HG03571 (cell line): ENCODE results near the gene OSGIN1.
A peak's percentile ranks its signal among the peaks of the same experiment; 100 is the strongest.

Source experiments
- ATAC-seq: cut with Tn5 transposase; IDR thresholded peaks from one replicate; pipeline ENCODE4 v1.9.1; 2021; ENCODE audit not compliant: unreplicated experiment

The OSGIN1 gene, protein sequence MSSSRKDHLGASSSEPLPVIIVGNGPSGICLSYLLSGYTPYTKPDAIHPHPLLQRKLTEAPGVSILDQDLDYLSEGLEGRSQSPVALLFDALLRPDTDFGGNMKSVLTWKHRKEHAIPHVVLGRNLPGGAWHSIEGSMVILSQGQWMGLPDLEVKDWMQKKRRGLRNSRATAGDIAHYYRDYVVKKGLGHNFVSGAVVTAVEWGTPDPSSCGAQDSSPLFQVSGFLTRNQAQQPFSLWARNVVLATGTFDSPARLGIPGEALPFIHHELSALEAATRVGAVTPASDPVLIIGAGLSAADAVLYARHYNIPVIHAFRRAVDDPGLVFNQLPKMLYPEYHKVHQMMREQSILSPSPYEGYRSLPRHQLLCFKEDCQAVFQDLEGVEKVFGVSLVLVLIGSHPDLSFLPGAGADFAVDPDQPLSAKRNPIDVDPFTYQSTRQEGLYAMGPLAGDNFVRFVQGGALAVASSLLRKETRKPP

DNA sequence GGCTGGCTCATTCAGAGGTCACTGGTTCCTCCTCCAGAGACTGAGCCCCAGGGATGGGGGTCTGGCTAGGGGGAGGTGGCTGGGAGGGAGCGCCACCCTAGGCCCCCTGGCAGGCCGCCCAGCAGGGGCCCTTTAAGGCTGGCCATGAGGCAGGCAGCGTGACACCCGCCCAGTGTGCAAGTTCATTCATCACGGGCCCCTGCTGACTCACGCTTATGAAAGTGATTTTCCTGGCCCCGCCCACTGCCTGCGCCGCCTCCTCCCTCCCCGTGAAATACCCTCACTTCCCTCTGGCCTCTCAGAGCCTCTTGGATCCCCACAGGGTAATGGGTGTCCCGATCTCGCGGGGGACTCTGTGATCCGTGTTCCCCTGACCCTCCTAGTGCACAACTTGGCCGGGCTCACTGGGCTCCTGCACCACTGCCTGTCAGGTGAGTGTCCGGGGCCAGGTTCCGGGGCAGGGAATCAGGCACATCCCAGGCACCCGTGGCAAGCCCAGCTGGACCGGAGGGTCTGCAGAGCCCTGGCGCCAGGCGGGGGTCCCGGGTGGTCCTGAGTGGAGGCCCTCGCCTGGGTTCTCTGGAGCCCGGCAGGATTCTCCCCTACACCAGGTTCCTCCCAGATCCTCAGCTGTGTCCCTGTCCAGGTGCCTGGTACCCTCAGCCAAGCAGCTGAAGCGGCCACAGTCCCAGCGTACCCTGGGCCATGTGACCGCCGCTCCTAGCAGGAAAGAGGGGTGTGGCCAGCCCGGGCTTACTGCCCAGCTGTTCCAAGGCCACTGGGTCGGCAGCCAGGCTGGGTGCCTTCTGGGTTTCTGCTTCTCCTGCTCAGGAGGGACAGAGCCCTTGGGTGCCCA, at the start of gene OSGIN1:
Gene OSGIN1 (plus strand): TSS at position 301 of the 856 bp plus-strand sequence. CDS start 4,432 bp downstream, outside the sequence.
- peak; percentile 79 for ATAC-seq

GRCh38 chr16:83903751-83904150, 49.3 kb upstream of the OSGIN1 start:
- no peak for ATAC-seq

- no peak for ATAC-seq
Observed at GRCh38 chr16:83906683-83907082, 46.4 kb upstream of the OSGIN1 start.

GRCh38 chr16:83907111-83907510, 45.9 kb upstream of the OSGIN1 start:
- no peak for ATAC-seq

- ATAC-seq = no peak
Observed at GRCh38 chr16:83907631-83908250, 45.3 kb upstream of the OSGIN1 start.

GRCh38 chr16:83908798-83909197, 44.2 kb upstream of the OSGIN1 start:
- ATAC-seq = no peak

- ATAC-seq = no peak
Observed at GRCh38 chr16:83911290-83911689, 41.8 kb upstream of the OSGIN1 start.

GRCh38 chr16:83912519-83913244, 40.4 kb upstream of the OSGIN1 start:
- ATAC-seq = no peak

GRCh38 chr16:83913245-83913633, 39.8 kb upstream of the OSGIN1 start:
- no peak for ATAC-seq

- ATAC-seq = no peak
Observed at GRCh38 chr16:83914091-83914710, 38.8 kb upstream of the OSGIN1 start.

DNA sequence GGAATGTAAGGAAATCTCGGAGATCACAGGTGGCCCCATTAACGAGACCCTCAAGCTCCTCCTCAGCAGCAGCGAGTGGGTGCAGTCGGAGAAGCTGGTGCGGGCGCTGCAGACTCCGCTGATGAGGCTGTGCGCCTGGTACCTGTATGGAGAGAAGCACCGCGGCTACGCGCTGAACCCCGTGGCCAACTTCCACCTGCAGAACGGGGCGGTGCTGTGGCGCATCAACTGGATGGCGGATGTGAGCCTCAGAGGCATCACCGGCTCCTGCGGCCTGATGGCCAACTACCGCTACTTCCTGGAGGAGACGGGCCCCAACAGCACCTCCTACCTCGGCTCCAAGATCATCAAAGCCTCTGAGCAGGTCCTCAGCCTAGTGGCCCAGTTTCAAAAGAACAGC, 38.0 kb upstream of the OSGIN1 start:
- no peak for ATAC-seq

DNA sequence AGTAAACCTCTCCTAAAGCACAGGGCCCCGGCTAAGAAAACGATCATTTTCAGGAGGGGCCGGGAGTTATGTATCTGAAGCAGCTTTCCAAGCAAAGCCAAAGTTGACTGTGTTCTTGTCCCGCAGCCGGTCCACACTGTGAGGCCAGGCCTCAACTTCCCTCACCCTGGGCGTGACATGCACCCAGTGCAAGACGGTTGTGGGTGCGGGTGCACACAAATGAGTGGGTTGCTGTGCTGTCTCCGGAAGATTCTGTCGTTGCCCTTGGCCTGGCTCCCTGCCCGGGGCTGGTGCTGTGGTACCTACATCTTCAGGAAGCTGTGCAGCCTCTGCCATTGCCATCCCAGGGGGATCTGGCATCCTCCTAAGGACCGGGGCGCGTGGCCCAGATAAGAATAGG, 37.5 kb upstream of the OSGIN1 start:
- ATAC-seq = no peak

DNA sequence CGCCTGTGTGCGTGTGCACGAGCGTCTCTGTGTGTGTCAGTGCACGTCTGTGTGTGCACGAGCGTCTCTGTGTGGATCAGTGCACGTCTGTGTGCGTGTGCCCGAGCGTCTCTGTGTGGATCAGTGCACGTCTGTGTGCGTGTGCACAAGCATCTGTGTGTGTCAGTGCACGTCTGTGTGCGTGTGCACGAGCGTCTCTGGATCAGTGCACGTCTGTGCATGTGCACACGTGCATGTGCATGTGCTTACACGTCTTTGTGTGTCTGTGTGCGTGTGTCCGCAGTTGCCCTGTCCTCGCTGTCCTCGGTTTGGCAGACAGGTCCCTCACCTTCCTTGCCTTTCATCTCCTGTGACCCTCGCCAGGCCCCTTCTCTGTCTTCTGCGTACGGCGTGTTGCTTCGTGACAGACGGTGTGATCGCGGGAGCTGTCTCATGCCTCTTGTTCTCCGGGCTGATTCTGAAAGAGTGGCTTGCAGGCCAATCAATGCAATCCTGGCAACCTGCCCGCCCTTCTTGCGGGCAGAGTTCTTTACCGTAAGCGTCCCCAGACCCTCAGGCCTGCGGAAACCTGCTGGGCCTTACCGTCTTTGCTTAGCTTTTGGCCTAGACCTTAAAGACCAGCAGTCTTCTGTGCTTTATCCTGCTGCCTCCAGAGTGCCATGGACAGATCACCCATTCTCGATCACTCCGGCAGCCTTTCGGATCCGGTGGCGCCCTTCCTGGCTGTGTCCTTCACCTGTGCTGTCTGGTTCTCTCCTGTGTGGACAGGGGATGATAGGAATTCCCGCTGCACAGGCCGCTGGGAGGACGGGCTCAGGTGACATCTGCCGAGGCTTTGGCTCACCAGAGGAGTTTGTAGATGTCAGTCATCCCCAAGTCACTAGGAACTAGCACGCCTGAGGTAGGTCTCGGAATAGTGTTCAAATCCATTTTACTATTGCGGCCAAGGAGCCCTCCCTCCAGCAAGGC, 35.6 kb upstream of the OSGIN1 start:
- no peak for ATAC-seq

- no peak for ATAC-seq
Observed at GRCh38 chr16:83920894-83921491, 32.0 kb upstream of the OSGIN1 start.

GRCh38 chr16:83923581-83924365, 29.3 kb upstream of the OSGIN1 start:
- no peak for ATAC-seq

GRCh38 chr16:83924686-83925085, 28.4 kb upstream of the OSGIN1 start:
- ATAC-seq = no peak

- ATAC-seq = no peak
Observed at GRCh38 chr16:83925095-83925905, 27.7 kb upstream of the OSGIN1 start.
